Measurements from ENCODE around the gene IFT88. TPM values are rescaled to one million over a fixed set of nuclear protein-coding genes. Genes with fewer than 3 reads are reported as not detected.

IFT88 gene
- total RNA-seq, 1 experiment from 2014 or later = 19.4 TPM

GRCh38 chr13:20608438-20609020, 41.6 kb downstream of the IFT88 start:
- Histone ChIP-seq H3K27me3 (replicated peaks; ENCODE audit: insufficient read depth, low read depth, low read length, poor library complexity) (no peaks in the 10 kb centered on the region), H3K4me3 (ENCODE audit: low read depth, low read length, poor library complexity, severe bottlenecking) (no peak overlapping the region), H3K4me1 (ENCODE audit: insufficient read depth, low read length, poor library complexity, severe bottlenecking) (no peaks in the 10 kb centered on the region), H3K36me3 (ENCODE audit: insufficient read depth, low read length, poor library complexity, severe bottlenecking) (no peaks in the 10 kb centered on the region), H3K9me3 (ENCODE audit: low read depth, low read length, poor library complexity, severe bottlenecking) (no peaks in the 10 kb centered on the region), H3K27ac (ENCODE audit: low read depth, low read length, poor library complexity, severe bottlenecking) (no peak overlapping the region)
- intact Hi-C loops (cut with micrococcal nuclease; ENCODE audit: unreplicated experiment) = no loop called here
- TF ChIP-seq EZH2 (IDR thresholded peaks at IDR 0.05; ENCODE audit: borderline replicate concordance, low read depth, low read length, poor library complexity, severe bottlenecking) = no peak
- TF ChIP-seq CTCF (conservative IDR thresholded peaks at IDR 0.05; ENCODE audit: low read depth, low read length) = no peak
- DNase-seq (ENCODE audit: low spot score) = no peak
- ChIA-PET CTCF (no interaction called here), POLR2A (ENCODE audit: low non-redundant PET) (no interaction called here)
- no TSS peak for BruUV-seq (replicated peaks)

- intact Hi-C loops (cut with micrococcal nuclease; ENCODE audit: unreplicated experiment) = no loop called here
- CTCF ChIA-PET = no interaction called here
- Histone ChIP-seq H3K4me1 (ENCODE audit: insufficient read depth, low read length, poor library complexity, severe bottlenecking) (no peaks in the 10 kb centered on the region), H3K36me3 (ENCODE audit: insufficient read depth, low read length, poor library complexity, severe bottlenecking) (no peaks in the 10 kb centered on the region), H3K27me3 (replicated peaks; ENCODE audit: insufficient read depth, low read depth, low read length, poor library complexity) (no peaks in the 10 kb centered on the region), H3K4me3 (ENCODE audit: low read depth, low read length, poor library complexity, severe bottlenecking) (no peak overlapping the region), H3K27ac (ENCODE audit: low read depth, low read length, poor library complexity, severe bottlenecking) (no peak overlapping the region), H3K9me3 (ENCODE audit: low read depth, low read length, poor library complexity, severe bottlenecking) (no peaks in the 10 kb centered on the region)
- no TSS peak for BruUV-seq (replicated peaks)
- no peak for TF ChIP-seq EZH2 (IDR thresholded peaks at IDR 0.05; ENCODE audit: borderline replicate concordance, low read depth, low read length, poor library complexity, severe bottlenecking)
- no peak for TF ChIP-seq CTCF (conservative IDR thresholded peaks at IDR 0.05; ENCODE audit: low read depth, low read length)
- POLR2A ChIA-PET (ENCODE audit: low non-redundant PET) = no interaction called here
- no peak for DNase-seq (ENCODE audit: low spot score)
Measured at GRCh38 chr13:20609145-20609544, 42.2 kb downstream of the IFT88 start.

- ChIA-PET CTCF (no interaction called here), POLR2A (ENCODE audit: low non-redundant PET) (no interaction called here)
- no TSS peak for BruUV-seq (replicated peaks)
- no peak for TF ChIP-seq CTCF (conservative IDR thresholded peaks at IDR 0.05; ENCODE audit: low read depth, low read length)
- no peak for TF ChIP-seq EZH2 (IDR thresholded peaks at IDR 0.05; ENCODE audit: borderline replicate concordance, low read depth, low read length, poor library complexity, severe bottlenecking)
- Histone ChIP-seq H3K36me3 (ENCODE audit: insufficient read depth, low read length, poor library complexity, severe bottlenecking) (no peaks in the 10 kb centered on the region), H3K27ac (ENCODE audit: low read depth, low read length, poor library complexity, severe bottlenecking) (no peak overlapping the region), H3K27me3 (replicated peaks; ENCODE audit: insufficient read depth, low read depth, low read length, poor library complexity) (no peaks in the 10 kb centered on the region), H3K4me3 (ENCODE audit: low read depth, low read length, poor library complexity, severe bottlenecking) (no peak overlapping the region), H3K4me1 (ENCODE audit: insufficient read depth, low read length, poor library complexity, severe bottlenecking) (no peaks in the 10 kb centered on the region), H3K9me3 (ENCODE audit: low read depth, low read length, poor library complexity, severe bottlenecking) (no peaks in the 10 kb centered on the region)
- no peak for DNase-seq (ENCODE audit: low spot score)
- intact Hi-C loops (cut with micrococcal nuclease; ENCODE audit: unreplicated experiment) = no loop called here
Measured at GRCh38 chr13:20610006-20610405, 43.0 kb downstream of the IFT88 start.
